ENCODE results near the gene MPRIP.
A peak's percentile ranks its signal among the peaks of the same experiment; 100 is the strongest.
"Not testable (repeated sequence)": the region's sequence is repeated elsewhere in the genome, so short reads cannot be mapped to it uniquely, and the experiment has no call there.

The MPRIP gene

DNA sequence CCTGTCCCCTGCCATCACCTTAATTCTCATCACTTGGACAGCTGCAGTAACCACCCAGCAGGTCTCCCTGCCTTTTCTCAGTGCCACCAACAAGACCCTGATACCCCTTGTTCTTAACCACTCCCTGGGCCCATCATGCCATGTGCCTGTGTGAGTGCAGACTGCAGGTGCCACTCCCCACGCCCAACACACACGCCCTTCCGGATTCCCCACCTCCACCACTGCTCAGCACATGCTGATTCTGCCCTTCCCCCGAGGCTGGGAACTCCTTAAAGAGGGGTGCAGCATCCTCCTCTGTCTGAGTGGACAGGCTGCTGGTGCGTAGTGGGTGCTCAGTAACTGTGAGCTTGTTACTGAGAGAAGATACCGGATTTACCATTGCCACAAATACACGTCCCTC lies 111.5 kb downstream of the MPRIP start:
- DNase-seq: no peak

DNA sequence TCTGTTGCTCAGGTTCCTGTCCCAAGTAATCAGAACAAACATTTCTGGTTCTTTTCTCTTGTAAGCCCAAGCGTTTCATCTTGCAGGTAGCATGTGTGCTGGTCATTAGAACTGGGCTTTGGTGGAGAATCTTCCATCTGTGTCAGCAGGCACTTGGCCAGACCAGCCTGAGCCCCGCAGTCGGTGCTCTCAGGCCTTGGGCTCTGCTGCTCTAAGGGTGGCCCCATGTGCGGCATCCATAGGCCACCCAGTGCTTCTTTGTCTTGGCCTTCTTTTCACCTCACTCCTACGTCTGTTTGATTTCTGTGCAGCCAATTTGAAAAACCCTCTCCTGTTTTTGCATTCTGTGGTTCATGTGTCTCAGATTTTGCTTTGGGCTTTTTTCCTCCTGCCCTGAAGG lies 112.3 kb downstream of the MPRIP start:
- no peak for DNase-seq

DNA sequence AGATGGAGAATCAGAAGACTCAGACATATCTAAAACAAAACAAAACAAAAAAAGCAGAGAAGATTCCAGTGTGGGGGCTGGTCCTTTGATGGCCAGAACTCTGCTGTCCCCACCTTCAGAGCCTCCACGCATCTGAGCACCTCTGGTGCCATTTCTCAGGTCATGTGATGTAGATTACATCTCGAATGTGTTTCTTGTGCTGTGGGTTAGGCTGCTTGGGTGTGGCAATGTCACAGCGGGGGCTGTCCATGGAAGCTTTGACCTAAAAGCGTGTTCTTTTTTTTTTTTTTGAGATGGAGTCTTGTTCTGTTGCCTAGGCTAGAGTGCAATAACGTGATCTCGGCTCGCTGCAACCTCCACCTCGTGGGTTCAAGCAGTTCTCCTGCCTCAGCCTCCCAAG lies 112.7 kb downstream of the MPRIP start:
- no peak for DNase-seq

DNA sequence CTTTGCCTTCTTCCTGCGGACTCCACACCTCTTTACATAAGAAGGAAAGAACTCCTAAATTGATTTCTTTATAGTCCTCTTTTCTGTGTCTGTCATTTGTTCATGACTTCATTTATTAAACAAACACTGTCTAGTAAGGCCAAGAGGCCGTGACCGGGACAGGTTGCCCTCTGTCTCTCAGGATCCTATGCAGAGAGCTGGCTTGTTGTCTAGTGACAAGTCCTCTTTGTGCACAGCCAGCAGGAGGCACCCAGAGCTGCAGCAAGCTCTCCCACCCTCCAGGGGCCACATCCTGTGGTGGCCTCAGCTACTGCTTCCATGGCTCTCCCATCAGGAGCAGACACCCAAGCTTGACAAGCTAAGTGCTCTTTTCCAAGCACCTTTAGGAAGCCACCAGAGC lies 113.3 kb downstream of the MPRIP start:
- peak; percentile 38 for DNase-seq

DNA sequence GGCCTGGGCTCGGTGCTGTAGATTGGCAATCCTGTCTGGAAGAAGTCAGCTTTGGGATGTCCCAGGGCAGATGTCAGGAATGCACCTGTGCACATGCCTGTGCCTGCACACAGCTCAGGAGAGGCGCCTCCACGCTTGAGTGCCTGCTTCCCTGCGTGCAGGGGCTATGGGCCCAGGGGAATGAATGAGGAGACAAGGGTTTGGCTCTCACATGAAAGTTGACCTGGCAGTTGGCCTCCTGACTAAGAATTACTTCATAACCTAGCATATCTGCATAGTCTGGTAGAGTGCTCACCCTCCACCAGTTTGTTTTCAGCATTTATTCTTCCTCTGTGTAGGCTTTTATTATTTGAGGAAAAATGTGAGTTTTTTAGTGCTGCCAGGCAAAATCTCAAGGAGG lies 113.8 kb downstream of the MPRIP start:
- no peak for DNase-seq

DNA sequence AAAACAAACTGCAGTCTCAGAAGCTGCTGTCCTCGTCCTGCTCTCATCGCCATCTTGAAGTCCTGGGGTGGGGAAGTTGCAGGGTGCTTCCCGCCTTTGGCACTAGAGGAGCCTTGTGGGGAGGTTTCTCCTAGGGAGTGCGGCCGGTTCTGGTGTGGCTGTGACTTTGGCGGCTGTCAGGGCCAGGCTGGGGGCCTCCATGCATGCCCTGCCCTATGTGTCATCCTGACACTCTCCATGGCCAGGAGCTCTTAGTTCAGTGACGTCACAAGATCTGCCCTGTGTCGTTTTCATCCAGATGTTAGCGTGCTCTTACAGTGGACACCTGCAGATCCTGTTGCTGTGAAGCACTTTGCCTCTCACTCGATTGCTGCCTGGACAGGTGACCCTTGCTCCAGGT lies 114.3 kb downstream of the MPRIP start:
- no peak for DNase-seq

DNA sequence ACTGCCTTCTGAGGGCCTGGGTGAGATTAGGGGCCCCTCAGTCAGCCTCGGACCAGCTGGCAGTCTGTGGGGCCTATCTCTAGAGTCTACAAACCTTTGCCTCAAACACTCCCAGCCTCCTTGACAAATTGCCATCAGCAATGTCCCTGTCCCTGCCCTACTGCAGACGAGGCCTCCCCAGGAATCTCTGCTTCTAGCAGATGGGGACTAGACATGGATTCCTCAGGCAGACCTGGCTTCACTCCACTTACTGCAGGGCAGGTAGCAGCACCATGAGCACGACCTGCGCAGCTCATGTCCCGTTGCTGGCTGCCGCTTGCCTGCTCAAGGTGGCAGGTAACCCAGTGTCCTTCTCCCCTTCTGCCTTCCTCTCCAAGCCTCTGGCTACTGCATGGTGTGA lies 114.8 kb downstream of the MPRIP start:
- no peak for DNase-seq

DNA sequence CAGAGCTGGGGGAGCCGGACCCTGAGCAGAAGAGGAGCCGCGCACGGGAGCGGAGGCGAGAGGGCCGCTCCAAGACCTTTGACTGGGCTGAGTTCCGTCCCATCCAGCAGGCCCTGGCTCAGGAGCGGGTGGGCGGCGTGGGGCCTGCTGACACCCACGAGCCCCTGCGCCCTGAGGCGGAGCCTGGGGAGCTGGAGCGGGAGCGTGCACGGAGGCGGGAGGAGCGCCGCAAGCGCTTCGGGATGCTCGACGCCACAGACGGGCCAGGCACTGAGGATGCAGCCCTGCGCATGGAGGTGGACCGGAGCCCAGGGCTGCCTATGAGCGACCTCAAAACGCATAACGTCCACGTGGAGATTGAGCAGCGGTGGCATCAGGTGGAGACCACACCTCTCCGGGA lies 116.2 kb downstream of the MPRIP start:
- not testable (repeated sequence) for DNase-seq

DNA sequence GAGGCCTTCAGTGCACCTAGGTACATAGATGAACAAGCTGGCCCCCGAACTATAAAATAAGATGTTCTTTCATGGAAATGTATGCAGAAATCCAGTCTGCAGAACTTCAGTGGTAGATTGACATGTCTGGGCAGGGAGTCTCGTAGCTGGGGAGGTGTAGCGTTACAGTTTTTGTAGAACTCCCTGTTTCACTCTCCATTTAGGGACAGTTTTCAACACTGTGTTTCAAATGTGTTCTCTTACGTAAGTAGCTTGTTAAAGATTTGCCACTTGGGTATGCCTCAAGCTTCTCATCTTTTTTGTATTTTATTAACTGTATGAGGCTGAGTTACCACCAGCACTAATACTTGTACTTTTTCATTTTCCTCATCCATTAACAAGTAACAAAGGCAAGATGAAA lies 117.3 kb downstream of the MPRIP start:
- no peak for DNase-seq

DNA sequence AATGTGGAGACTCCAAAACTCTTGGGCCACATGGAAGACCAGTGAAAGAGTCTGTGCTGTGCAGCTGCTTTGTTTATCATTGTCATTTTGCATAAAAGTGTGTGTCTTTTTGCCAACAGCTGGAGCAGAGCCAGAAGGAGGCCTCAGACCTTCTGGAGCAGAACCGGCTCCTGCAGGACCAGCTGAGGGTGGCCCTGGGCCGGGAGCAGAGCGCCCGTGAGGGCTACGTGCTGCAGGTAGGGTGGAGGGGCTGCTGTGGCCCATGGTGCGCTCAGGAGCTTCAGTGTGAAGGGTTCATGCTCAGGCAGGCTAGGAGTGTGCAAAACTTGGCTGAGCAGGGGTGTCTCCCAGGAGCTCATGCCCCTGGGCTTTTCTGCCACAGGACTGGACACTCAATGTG lies 118.9 kb downstream of the MPRIP start:
- DNase-seq: no peak

DNA sequence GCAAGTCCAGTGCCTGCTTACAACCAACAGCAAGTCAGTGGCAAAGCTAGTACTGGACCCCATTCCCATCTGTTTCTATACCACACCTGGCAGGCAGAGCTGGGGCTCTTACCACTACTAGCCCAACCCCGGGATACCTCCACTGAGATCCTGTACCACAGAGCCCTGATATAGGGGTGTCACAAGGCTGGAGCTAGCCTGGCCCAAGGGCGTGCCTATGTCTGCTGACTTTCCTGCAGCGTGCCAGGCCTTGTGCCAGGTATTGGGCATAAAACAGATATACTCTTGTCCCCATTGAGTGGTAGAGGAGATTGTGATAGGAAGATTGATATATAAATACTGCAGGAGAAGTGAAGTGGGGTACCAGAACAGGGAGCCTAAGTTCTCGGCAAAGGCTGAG lies 119.5 kb downstream of the MPRIP start:
- no peak for DNase-seq

DNA sequence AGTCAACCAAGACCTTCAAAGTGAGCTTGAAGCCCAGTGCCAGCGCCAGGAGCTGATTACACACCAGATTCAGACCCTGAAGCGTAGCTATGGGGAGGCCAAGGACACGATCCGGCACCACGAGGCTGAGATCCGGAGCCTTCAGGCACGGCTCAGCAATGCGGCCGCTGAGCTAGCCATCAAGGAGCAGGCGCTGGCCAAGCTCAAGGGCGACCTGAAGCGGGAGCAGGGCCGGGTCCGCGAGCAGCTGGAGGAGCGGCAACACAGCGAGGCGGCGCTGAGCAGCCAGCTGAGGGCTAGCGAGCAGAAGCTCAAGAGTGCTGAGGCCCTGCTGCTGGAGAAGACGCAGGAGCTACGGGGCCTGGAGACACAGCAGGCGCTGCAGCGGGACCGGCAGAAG lies 121.9 kb downstream of the MPRIP start:
- no peak for DNase-seq

DNA sequence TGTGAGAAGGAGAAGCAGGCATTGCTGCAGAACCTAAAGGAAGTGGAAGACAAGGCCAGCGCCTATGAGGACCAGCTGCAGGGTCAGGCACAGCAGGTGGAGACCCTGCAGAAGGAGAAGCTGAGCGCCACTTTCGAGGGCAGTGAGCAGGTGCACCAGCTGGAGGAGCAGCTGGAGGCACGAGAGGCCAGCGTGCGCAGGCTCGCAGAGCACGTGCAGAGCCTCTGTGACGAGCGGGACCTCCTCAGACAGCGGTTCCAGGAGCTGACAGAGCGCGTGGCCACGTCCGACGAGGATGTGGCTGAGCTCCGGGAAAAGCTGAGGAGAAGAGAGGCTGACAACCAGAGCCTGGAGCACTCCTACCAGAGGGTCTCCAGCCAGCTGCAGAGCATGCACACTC lies 122.4 kb downstream of the MPRIP start:
- no peak for DNase-seq

DNA sequence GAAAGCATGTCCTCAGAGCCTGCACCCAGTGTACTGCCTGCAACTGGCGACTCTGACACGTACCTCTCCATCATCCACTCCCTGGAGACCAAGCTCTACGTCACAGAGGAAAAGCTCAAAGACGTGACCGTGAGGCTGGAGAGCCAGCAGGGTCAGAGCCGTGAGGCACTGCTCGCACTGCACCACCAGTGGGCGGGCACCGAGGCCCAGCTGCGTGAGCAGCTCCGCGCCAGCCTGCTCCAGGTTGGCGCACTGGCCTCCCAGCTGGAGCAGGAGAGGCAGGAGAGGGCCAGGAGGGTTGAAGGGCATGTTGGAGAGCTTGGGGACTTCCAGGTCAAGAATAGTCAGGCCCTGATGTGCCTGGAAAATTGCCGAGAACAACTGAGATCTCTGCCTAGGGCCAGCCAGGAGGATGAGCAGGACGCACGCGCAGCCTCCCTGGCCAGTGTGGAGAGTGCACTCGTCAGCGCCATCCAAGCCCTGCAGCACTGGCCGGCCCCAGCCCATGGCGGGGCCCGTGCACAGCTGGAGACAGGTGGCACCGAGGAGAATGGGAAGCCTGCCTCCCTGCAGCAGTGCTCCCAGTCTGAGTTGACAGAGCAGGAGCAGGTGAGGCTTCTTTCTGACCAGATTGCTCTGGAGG lies 123.5 kb downstream of the MPRIP start:
- no peak for DNase-seq

DNA sequence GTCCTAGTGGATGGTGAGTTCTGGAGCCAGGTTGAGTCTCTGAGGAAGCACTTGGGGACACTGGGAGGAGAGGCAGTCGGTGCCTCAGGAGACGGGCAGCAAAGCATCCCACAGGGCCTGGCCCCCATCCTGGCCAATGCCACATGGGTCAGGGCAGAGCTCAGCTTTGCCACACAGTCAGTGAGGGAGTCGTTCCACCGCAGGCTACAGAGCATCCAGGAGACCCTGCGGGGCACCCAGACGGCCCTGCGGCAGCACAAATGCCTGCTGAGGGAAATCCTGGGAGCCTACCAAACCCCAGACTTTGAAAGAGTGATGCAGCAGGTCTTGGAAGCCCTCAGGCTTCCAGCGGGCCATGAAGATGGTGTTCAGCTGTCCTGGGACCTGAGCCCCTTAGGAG lies 124.2 kb downstream of the MPRIP start:
- DNase-seq: no peak

DNA sequence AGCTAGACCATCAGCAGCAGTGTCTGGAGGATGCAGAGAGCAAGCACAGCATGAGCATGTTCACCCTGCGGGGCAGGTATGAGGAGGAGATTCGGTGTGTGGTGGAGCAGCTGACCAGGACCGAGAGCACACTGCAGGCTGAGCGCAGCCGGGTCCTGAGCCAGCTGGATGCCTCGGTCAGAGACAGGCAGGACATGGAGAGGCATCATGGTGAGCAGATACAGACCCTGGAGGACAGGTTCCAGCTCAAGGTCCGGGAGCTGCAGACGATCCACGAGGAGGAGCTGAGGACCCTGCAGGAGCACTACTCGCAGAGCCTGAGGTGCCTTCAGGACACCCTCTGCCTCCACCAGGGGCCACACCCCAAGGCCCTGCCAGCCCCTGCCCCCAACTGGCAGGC lies 125.1 kb downstream of the MPRIP start:
- no peak for DNase-seq

DNA sequence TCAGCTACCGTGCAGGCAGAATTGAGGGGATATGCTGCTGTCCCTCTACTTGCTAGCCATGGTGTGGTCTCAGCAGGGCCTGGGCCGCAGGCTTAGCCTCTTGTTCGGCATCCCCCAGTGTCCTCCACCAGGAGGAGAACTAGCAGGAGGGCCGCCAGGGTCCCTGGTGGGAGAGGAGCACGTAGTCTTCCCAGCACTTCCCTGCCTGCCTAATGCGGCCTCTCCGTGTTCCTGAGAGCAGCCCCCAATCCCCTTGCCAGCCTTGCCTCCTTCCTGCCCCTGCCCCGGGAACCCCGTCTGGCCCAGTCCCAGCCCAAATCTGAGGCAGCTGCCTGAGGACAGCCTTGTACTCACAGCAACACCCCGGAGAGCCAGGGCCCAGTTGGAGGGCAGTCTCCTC lies 125.7 kb downstream of the MPRIP start:
- DNase-seq: no peak

DNA sequence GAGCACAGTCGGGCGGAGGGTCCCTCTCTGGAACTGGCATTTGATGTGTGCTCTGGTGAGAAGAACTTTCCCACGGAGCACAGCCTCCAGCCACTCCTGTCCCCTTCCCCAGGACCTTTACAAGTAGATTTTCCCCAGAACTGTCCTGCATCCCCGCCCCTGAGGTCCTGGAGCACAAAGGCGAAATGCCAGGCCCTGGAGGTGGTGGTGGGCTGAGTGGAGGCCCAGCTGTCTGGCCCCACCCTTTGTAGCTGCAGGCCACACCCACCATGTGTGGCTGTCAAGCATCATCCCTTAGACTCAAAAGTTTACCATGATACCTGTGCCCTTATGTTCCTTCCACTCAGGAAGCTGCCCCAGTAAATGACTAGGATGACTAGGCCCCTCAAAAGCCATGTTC lies 126.1 kb downstream of the MPRIP start:
- DNase-seq: no peak

DNA sequence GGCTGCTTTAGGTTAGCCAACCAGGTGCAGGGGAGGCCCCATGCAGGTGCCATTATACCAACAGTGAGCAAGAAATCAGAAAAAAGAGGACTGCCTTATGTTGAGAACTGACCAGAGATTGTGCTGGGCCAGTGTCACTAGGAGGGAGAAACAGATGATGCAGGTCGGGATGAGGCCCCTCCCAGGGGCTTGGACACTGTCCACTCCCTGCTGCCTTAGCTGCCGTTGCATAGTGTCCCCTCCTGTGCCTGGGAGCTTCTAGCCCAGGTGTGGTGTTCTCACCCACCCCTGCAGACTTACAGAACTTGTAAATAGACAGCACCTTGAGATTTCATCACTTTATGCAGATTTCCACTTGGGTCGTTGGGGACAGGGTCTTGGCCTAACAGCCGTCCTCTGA lies 127.1 kb downstream of the MPRIP start:
- DNase-seq: no peak

DNA sequence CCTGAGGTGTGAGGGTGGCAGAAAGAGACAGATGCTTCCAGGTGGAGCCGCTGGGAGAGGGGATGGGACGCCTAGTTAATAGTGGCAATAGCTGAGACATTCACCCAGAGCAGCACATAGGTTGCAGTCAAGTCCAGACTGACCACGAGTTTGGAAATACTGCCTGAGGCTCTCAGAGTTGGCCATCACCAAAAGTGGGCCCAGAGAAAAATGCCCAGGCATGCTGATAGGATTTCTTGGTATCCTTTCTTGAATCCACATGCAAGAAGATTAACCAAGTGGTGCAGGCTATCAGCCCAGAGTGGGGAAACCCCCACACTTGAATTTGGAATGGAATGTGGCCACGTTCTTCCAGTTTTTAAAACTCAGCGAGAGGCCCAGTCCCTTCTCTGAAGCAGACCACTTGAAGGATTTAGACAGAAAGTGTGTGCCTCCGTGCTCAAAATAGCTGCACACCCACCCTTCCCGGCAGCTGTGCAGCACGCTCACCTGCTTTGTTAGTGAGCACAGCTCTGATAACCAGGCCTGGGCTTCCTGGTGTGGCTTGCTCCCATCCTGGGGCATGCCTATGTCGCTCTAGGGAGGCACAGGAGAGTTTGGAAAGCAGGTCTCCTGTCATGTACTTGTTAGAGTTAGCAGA lies 128.2 kb downstream of the MPRIP start:
- no peak for DNase-seq

DNA sequence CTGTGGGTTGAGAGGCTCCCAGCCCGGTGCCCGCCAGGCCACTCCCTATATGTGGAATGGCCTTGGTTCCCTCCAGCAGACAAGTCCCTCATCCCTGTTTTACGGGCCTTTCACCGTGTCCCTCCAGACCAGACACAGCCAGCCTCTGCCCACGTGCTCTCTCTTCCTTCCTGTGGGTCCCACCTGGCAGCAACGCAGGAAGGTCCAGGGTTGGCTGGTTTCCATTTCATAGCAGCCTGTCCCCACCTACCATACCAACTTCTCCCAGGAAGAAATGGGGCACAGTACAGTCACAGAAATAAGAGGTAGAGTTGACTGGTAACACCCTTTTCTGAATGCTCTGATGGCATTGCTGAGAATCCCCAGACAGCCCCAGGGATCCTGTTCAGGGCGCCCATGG lies 128.9 kb downstream of the MPRIP start:
- DNase-seq: no peak

DNA sequence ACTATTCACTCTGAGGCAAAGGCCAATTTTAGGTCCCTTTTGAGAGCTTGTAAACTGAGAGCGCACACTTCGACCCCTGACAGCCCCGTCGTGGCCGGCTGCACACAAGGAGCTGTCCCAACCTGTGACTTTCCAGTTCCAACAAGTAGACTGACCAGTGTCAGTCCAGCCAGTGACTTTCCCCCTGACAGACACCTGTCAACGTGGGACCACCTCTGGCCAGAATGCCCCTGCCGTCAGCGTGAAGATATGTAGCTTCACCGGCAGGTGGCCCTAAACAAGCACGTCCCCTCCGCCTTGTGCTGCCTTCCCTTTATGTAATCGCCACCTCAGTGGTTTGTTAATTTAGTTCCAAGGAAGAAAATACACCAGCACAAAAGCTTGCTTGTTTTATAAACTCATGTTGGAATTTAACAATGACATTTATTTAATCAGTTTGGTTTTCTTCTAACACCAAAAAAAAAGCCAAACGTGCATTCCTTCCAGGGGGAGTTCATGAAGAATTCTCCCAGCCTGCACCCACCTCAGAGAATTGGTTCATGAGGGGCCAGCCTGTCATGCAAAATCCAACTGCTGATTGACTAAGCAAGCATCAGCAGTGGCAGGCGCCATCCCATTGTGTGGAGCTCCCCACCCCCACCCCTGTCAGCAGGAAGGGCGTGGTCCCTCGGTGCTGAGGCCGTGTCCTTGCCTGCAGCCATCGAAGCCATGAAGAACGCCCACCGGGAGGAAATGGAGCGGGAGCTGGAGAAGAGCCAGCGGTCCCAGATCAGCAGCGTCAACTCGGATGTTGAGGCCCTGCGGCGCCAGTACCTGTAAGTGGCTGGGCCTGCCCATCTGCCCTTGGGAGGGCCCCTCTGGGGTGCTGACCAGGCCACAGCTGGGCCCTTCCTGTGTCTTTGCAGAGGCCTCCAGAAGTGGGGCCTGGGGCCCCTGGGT lies 130.0 kb downstream of the MPRIP start:
- no peak for DNase-seq

DNA sequence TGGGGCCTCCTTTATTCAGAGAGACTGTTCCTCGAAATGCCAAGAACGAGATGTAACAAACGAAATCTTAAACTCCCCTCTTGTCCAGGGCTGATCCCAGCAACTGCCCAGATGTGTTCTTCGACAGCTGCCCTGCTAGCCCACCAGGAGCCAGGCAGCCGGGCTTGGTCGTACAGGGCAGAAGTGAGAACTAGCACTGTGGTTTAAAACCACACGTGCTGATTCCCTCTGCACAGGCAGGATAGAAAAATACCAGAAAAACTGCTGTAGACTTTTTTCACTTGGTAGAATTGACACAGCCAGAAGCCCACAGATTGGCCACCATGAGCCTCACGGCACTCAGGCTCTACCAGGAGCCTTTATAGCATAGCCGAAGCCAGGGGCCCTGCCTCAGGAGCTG lies 130.7 kb downstream of the MPRIP start:
- no peak for DNase-seq

DNA sequence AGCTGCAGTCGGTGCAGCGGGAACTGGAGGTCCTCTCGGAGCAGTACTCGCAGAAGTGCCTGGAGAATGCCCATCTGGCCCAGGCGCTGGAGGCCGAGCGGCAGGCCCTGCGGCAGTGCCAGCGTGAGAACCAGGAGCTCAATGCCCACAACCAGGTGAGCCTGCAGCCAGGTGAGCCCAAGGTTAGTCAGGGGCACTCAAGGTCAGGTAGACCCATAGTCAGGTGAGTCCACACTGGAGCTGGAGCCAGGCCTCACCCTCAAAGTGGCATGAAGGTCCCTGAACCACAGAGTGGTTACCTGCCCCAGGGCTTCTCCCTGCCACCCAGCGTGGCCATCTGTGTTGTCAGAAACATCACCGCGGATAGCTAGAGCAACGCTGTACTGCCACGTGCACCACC lies 131.7 kb downstream of the MPRIP start:
- no peak for DNase-seq

Data from DMS53 (cell line).